Astrocyte of the cerebellum (primary cell): ENCODE results near the gene MINDY4.

Experiments used
- DNase-seq: peaks from one replicate; pipeline ENCODE4 v3.0.0-alpha.2; 2011; ENCODE audit warnings: low read depth
- H3K4me3 ChIP-seq: 2 replicates; pipeline ENCODE4 v1.5.1; 2011; ENCODE audit warnings: mild to moderate bottlenecking, low read depth, low read length, moderate library complexity
- in situ Hi-C: cut with HindIII; loops from 2 replicates; pipeline ENCODE4 v1.10.0; 2017; ENCODE audit warnings: low sequenced_read_pairs
- TF ChIP-seq, protein P1 (sequence below): IDR thresholded peaks from 2 replicates; pipeline ENCODE4 v1.5.1; 2012; ENCODE audit warnings: low read length, low read depth, moderate library complexity, mild to moderate bottlenecking; ENCODE audit errors: missing control alignments

MINDY4 gene

DNA sequence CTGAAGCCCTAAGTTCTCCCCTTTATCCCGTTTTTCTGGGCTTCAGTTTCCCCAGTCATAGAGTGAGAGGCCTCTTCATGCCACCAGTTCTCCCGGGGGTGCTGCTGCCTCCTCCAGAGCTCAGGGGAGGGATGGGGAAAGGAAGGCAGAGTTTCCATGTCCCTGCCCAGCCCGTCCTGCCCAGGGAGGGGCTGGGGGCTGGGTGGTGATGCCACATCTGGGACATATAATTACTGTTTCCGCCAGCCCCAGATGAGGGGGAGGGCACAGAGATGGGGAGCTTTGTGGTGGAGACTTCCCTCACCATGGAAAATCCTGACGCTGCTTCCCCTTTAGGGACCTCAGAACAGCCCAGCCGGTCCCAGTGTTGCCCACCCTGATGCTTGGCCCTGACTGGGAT, 144.5 kb downstream of the MINDY4 start:
- in situ Hi-C loops = no loop called here
- DNase-seq = no peak
- TF ChIP-seq, protein P1, sequence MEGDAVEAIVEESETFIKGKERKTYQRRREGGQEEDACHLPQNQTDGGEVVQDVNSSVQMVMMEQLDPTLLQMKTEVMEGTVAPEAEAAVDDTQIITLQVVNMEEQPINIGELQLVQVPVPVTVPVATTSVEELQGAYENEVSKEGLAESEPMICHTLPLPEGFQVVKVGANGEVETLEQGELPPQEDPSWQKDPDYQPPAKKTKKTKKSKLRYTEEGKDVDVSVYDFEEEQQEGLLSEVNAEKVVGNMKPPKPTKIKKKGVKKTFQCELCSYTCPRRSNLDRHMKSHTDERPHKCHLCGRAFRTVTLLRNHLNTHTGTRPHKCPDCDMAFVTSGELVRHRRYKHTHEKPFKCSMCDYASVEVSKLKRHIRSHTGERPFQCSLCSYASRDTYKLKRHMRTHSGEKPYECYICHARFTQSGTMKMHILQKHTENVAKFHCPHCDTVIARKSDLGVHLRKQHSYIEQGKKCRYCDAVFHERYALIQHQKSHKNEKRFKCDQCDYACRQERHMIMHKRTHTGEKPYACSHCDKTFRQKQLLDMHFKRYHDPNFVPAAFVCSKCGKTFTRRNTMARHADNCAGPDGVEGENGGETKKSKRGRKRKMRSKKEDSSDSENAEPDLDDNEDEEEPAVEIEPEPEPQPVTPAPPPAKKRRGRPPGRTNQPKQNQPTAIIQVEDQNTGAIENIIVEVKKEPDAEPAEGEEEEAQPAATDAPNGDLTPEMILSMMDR = no peak
- no peak overlapping the region for H3K4me3 ChIP-seq

DNA sequence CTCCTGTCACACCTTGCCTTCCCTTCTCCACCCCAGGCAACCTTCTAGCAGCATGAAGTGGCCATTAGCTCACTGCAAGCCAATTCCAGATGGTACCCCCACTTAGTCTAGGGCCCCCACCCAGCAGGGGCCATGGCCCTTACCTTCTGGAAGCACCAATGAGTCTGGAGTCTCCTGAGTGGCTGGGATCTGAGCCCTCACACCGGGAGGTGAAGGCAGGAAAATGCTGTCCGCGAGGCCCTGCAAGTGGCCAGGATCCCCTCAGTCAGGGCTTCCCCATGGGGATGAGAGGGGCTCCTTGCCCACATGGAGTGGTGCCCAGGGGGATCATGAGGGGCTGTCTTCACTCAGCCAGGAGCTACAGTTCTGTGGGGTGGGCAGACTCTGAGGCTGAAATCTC, 145.0 kb downstream of the MINDY4 start:
- in situ Hi-C loops = no loop called here
- DNase-seq = no peak
- no peak overlapping the region for H3K4me3 ChIP-seq
- TF ChIP-seq, protein P1 = no peak

DNA sequence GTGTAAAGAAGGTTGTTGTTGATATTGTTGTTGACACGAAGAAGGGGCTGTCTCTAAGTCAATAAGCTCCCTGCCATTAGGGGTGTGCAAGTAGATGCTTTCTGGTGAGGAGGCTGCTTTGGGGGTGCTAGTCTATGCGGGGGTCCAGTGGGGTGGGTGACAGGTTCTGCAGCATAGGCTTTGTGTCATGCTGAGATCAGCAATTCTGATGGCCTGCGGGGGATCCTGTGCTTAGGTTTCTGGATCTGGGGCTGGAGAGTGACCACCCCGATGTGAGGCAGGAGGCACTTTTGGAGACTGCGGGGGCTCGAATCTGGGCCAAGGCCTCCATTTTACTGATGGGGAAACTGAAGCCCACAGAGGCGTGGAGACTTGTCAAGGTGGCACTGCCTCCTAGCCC, 145.6 kb downstream of the MINDY4 start:
- H3K4me3 ChIP-seq = no peak overlapping the region
- in situ Hi-C loops = no loop called here
- TF ChIP-seq, protein P1 = no peak
- DNase-seq = no peak

DNA sequence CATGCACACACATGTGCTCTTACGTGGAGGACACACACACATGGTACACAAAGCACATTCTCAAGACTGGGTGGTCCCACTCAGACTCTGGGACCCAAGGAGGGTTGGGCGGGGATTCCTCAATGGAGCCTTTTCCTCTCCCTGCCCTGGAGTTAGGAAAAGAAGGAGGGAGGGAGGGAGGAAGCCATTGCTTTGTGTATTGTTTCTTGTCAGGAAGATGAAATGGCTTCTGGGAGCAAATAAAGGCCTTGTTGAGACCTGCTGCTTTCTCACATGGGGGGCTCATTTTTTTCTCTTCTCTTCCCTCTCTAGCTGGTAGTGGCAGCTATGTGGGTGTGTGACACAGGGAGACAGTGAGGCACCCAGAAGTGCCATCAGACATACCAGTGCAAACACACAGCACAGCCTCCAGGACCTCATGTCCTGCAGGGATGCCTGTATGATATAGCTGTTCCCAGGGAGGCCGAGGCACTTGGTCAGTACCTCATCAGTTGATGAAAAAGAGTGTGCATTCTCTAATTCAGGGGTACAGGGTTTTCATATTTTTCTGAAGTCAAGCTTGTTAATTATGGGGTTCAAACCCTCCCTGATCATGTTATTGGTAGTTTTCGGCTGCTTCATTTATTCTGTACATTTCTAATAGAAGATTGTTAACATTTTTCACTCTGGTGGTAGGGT, 146.1 kb downstream of the MINDY4 start:
- TF ChIP-seq, protein P1 = no peak
- in situ Hi-C loops = no loop called here
- DNase-seq = no peak
- no peak overlapping the region for H3K4me3 ChIP-seq

DNA sequence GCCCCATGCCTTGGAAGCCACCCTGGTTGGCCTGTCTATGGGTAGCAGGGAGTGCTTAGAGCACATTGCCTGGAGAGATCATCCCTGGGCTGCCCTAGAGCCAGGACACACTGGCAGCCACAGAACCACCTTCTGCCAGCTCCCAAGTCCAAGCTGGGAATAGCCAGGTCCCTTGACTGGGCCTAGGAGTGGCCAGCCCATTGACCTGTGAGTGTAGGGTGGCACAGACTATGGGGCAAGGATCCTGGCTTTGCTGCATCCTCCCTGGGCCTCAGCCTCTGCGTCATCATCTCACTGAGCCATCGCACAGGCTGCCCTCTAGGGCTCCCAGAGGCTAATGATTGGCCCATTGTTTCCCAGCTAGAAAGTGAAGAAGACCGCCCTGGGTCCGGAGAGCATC, 147.5 kb downstream of the MINDY4 start:
- TF ChIP-seq, protein P1 = no peak
- DNase-seq = no peak
- no peak overlapping the region for H3K4me3 ChIP-seq
- in situ Hi-C loops = no loop called here

DNA sequence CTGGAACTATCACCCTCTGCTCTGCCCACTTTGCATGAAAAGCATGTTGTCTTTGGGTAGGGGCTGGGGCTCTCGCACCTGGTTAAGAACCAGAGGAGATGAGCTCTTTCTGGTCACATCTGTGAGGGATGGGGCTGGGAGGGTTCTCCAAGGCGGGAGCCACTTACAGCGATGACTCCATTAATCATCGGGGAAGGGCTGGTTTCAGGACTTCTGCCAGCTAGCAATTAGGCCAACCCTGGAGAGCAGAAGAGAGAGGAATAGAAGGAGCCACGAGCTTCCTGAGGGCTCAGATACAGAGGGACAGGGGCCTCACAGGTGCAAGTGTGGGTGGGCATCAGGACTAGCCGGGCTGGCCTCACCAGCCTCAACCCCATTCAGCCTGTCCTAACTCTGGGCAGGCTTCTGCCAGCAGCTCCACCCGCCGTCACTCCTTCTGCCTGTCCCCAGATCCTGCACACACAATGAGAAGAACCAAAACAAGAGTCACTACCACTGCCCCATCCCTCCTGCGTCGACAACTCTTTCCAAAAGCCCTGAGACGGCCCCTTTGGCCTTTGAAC, 148.9 kb downstream of the MINDY4 start:
- DNase-seq = no peak
- H3K4me3 ChIP-seq = no peak overlapping the region
- in situ Hi-C loops = no loop called here
- TF ChIP-seq, protein P1 = no peak
